ENCODE measurements around the gene GFPT2. TPM values are rescaled to one million over a fixed set of nuclear protein-coding genes. Genes with fewer than 3 reads are reported as not detected.

GFPT2 gene
- polyA plus RNA-seq, 10 donors = 7.0 to 12.2 (median 10.0) TPM

DNA sequence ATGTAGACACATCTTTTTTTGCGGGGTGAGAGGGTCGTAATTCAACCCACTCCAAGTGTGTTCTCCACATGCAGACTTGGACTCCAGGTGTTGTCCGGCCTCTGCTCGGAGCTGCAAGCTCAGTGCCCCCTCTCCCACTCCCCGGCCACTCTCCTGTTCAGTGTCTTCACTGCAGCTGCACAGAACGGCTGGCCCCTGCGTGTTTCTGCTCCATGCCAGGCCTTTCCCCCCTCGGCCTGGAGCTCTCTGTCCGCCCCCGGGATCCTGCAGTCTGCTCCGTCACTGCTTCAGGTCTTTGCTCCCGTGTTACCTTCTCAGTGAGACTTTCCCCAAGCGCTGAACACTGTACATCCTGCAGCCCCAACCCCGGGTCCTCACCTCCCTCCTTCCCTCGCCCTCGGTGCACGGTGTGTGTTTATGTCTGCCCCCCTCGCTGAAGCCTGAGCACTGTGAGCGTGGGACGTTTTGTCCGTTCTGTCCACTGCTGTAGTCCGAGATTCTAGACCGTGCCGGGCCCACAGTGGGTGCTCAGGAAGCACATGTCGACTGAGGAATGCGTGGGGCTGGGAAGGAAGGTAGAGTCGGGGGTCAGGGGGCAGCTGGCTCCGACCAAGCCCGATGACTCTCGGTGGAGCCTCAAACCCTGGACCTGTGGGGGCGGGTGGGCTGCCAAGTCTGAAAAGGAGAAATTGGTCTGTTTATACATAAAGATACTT is 26.4 kb upstream of the GFPT2 start:
- DNase-seq = no peak

DNA sequence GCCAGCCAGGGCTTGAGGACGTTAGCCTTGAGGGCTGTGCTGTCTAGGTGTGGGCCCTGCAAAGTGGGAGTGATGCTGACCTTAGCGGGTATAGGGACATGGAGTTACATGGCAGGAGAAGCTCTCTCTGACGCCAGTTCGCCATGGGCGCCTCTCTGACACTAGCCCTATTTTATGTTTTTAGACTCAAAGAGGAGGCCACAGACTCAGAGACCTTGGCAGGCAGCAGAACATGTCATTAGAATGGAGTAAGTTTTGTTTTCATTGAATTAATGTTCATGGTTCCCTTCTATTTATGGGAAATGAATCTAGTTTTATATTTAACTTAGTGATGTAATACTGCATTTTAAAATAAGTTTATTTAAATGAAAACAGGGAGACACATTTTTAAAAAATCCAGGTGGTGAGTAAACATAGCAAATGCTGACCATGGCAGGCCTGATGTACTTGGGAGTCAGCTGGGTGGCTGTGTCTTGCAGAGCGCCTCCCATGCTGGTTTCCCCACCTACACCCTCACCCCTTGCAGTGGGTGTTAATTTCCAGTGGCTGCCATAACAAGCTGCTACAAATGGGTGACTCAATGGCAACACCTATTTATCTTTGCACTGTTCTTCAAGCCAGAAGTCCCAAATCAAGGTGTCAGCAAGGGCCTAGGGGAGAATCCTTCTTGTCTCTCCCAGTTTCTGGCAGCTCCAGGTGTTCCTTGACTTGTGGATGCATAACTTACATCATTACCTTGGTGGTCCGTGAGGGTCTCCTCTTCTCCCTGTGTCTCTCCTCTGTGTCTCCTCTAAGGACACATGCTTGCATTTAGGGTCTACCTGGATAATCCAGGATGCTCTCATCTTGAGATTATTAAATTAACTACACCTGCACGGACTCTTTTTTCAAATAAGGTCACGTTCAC is 25.6 kb upstream of the GFPT2 start:
- DNase-seq = no peak

DNA sequence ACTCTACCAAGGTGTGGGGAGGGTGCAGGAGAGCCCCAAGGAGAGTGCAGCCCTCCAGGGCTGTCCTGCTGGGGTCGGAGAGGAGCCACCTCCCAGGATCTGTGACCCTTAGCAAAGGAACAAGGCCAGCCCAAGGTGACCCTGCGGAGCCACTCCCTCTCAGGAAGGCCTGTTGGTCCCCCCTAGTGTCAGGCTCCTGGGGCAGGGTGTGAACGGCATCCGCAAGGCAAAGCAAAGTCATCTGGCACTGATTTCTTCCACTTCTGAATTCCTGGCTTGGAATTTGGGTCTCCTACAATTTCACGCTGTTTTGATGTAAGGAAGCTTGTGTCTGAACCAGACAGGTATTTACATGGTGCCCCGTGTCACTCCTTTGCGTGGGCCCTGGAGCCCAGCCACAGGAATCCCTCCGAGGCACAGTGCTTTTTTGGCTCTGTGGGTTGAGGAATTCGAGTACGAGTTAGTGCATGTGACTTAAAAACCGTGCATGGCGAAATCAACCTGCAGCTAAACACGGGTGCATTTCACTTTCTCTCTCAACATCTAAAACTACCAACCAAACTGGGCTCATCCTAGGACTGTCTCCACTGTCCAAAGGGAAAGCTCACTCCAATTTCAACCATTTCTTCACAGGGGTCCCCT is 24.5 kb upstream of the GFPT2 start:
- DNase-seq = no peak

DNA sequence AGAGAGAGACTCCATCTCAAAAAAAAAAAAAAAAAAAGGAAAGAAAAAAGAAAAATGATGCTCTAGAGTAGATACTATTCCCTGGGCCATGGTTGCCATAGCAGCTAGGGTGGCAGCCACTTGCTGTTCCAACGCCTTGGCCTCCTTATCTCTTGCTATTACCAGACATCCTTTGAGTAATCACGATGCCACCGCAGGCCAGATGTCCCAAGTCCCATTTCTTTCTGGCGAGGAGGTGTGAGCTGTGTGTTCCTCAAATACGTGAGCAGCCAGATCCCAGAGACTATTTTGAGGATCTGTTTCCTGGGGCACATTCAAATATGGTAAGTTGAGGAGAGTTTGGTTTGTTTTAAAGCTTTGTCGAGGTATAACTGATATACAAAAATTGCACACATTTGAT is 23.4 kb upstream of the GFPT2 start:
- no peak for DNase-seq

DNA sequence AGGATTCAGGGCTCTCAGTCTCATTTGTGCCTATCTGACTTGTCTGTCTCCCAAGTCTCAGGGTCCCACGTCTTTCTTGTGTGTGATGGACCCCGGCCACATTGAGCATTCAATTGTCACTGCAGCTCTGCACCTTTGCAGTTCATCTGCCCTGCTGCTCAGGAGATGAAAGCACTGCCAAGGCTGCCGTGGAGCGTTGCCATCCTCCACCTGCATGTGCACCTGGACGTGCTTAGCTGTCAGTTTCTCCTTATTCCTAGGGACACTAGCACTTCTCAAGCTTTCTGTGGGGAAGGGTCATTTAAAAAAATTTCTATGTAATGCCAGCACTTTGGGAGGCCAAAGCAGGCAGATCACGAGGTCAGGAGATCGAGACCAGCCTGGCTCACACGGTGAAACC is 22.8 kb upstream of the GFPT2 start:
- DNase-seq = no peak

DNA sequence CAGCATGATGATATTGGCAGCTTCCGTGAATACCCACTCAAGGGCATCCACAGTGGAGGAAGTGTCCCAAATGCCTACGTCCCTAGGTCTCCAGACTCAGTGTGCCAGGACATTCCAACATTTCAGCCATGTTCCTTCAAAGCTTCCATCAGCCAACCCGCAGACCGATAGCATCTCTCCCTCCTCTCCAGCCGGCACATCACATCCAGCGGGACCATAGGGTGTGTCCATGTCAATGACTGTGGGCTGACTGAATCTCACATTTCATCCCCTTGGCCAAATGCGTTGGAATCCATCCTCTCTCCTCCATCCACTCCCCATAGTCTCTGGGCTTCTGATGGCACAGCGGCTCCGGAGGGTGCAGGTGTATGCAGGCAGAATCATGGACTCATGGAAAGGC is 22.2 kb upstream of the GFPT2 start:
- DNase-seq = no peak

DNA sequence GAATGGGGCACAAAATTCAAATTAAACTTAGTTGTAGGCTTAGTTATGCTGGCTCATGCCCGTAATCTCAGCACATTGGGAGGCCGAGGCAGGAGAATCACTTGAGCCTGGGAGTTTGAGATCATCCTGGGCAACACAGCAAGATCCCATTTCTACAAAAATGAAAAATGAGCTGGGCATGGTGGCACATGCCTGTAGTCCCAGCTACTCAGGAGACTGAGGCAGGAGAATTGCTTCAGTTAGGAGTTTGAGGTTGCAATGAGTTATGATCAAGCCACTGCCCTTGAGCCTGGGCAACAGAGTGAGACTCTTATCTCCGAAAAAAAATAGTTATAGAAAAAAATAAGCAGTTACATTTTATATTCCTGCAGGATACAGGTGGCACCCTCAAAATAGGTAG is 20.7 kb upstream of the GFPT2 start:
- no peak for DNase-seq

DNA sequence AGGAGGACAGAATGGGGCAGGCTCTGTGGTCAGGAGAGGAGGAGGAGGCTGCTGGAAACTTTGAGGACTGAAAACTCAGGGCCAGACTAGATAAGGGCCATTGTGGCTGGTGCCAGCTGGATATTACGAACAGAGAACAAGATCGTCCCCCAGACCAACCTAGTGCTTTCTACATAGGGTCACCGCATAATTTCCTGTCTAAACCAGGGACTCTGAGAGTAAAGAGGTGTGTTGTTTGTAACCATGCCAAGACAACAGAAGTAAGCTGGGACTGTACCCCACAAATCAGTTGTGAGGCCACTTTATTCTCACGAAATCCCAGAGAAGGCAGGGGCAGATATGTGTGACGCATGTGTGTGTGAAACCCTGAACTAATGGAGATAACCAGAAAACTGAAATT is 20.3 kb upstream of the GFPT2 start:
- no peak for DNase-seq

DNA sequence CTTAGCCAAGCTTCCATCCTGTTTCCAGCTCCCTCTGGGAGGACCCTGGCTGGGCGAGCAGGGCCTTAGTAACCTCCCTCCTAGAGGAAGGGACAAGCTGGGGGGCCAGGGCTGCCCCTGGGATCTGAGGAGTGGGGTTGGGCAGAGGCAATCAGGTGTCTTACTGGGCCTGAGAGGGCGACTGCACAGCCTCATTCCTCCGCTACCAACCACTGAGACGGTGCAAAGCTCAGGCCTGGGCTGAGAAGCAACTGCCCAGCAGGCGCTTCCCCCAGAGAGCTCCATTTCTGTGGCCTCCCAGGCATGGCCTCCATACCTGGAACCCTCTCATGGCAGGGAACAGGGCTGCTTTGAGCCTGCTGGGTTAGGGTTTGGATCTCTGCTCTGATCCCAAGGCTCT is 18.8 kb upstream of the GFPT2 start:
- DNase-seq = no peak

DNA sequence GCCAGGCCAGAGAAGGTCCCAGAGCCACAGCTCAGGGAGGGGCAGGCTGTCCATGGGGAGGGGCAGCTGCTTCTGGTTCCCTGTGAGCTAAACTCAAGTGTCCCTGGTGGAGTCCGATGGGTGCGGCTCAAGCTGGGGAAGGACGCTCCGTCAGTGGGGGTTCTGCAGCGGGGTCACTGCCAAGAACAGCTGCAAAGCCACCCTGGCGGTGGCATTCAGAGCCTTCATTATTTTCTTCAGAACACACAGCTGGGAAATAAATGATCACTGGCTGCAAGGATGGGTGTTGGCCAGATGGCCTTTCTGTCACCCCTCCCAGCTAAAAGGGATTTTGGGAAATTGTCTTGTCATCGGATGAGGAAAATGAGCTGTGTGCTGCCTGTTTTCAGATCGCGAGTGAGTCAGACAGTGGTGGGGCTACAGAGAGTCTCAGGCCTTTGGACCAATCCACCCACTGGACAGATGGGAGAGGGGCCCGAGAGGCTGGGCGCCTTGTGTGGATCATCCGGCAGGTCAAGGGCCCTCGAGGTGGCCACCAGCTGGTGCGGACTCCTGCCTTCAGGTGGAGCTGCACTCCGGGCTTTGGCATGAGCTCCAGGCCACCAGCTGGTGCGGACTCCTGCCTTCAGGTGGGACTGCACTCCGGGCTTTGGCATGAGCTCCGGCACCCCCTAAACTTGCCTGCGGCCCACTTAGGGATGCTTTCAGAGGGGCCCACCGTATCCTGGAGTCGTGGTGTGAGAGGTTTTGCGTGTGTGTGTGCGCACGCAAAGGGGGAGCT is 17.9 kb upstream of the GFPT2 start:
- DNase-seq = peak in 2 of 3 donors; percentile 58 to 76

DNA sequence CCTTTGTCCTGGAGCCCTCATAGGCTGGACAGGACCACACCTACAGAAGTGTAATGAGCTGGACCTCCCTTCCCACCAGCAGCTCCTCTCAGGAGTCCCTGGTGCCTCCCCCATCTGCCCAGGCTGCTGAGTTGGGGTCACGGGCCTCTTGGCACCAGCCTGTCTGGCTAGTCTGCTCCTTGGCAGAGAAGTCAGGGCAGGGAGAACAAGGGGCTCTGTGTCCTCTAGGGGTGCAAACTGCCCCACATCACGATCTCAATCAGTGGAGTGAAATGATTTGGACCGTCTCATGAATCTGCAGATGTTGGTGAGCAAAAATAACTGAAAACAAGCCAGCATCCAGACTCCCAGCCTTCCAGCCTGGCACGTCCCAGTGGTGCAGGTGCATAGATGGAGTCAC is 14.9 kb upstream of the GFPT2 start:
- peak in 1 of 3 donors; percentile 3 for DNase-seq

DNA sequence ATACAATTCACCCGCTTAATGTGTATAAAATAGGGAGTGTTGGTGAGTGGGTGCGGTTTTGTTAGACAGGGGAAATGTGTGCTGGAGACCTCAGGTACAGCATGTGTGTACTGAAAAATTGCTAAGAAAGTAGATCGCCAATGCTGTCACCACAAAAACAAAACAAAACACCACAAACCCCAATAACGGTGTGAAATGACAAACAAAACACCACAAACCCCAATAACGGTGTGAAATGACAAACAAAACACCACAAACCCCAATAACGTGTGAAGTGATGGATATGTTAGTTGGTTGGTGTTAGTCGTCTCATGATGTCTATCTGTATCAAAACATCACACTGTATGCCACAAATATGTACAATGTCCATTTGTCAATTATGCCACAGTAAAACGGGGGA is 14.2 kb upstream of the GFPT2 start:
- DNase-seq = no peak

DNA sequence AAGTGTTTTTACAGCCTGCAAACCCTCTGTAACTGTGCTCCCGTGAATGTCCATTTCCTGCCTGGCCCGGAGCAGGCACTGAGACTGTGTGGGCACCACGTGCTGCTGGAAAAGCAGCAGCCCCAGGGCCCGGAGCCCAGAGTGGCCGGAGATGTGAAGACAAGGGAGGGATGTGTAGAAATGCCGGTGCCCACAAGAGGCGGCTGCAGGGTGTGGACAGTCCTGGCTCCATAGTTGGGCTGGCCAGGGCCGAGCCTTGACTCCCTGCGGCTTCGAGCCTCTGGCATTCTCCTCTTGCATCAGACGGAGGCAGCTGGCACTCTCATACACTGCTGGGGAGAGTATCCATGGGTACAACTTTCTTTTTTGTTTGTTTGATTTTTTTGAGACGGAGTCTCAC is 13.2 kb upstream of the GFPT2 start:
- peak in 2 of 3 donors; percentile 22 to 34 for DNase-seq

DNA sequence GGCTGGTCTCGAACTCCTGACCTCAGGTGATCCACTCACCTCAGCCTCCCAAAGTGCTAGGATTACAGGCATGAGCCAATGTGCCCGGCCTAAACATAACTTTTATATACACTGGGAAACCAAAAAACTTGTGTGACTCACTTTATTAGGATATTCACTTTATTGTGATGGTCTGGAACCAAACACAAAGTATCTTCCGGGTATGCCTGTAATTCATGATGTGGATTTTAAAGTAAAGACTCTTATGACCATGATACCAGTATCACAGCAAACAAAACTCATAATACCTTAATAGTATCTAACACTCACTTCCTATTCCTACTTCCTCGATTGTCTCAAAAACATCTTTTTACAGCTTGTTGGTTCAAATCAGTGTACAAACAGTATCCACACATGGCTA is 12.7 kb upstream of the GFPT2 start:
- DNase-seq = no peak

DNA sequence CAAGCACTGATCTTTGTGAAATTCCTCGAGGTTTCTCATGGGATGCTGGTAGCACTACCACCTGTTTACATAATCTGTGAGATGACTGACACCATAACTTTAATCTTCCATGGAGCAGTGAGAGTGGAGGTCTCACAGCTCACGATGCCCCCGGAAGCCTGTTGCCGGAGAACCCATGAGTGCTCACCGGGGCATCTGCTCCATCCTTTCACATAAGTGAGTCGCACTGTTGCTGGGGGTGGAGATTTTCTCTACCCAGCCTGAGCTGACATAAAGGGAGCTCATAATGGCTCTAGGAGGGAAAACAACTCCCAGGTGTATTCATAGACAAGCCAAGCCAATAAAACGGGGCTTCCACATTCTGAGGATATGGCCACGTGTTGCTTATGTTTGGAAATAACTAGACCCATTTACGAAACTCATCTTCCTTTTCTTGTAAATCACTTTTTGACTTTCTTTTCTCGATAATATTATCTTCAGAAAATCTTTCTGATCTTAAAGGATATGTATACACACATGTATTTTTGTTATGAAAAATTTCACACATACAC is 11.2 kb upstream of the GFPT2 start:
- no peak for DNase-seq

DNA sequence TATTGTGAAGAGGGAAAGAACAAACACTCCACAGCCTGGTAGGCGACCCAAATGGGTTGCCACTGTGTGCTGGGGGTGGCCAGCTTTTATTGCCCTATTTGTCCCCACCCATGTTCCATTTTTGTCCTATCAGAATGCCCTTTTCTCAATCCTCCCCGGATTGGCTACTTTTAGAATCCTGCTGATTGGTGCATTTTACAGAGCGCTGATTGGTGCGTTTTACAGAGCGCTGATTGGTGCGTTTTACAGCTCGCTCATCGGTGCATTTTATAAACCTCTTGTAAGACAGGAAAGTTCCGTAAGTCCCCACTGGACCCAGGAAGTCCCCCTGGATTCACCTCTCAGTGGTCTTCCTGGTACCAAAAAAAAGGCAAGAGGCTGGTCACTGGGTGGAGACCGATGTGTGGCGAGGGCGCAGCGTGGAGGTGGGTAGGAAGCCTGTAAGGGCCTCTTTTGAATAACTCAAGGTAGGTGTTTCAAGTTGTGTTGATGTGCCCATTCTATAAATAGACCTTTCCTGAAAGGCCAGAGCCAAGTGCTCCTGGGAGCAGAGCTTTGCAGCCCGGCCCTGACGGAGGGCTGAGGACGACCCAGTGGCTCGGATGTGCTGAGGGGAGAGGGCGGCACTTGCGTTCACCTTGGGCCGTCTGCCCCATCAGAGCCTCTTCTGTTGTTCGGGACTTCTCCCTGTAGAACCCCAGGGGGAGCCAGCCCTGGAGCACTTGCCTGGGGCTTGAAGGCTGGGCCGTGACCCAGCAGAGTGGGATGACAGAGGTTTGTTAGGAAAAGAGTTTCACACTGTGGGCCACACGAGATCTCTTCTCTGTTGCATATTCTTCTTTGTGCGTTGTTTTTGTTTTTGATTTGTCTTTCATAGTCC is 7.2 kb upstream of the GFPT2 start:
- DNase-seq = no peak

DNA sequence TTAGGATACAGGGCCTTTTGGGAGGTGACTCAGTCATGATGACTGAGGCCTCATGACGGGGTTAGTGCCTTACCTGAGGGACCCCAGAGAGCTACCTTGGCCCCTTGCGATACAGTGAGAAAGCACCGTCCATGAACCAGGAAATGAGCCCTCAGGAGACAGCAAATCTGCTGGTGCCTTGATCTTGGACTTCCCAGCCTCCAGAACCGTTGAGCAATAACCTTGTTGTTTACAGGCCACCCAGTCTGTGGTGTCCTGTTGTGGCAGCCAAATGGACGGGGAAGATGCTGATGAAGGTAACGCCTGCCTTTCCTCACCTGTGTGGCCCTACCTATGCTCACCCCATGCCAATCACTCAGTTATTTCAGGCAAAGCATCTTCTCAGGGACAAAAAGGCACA is 5.6 kb upstream of the GFPT2 start:
- no peak for DNase-seq

DNA sequence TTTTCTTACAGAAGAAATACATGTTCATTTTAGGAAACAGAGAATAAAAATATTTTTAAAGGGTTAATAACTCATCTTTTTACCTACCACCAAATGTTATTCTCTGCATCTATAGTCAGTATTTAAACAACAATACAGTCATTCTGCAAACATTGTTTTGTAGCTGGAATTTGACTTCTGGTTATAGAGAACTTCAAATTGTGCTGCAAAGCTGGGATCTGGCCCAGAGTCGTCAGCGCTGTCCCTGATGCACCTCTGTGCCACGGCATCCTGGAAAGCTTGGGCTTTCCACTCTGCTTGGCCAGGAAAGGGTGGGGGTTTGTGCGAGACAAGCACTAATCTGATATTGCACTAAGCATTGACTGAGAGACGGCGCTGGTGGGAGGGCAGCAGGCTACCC is 5.0 kb upstream of the GFPT2 start:
- DNase-seq = no peak

DNA sequence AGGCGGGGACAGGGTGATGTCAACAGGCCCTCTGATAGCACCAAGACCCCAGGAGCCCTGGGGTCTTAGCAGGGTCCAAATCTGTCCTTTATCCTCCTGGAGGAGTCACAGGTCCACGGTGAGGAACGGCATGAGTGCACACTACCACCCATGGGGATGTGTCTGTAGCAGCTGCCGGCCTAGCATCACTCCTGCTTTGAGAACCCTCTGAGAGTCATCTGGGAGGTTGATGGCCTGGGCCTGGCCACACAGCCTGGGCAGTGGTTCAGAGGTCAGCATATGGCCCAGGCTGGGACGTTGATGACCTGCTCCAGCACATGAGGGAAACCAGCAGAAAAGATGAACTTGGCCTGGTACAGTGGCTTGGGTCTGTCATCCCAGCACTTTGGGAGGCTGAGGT is 1.8 kb upstream of the GFPT2 start:
- no peak for DNase-seq

DNA sequence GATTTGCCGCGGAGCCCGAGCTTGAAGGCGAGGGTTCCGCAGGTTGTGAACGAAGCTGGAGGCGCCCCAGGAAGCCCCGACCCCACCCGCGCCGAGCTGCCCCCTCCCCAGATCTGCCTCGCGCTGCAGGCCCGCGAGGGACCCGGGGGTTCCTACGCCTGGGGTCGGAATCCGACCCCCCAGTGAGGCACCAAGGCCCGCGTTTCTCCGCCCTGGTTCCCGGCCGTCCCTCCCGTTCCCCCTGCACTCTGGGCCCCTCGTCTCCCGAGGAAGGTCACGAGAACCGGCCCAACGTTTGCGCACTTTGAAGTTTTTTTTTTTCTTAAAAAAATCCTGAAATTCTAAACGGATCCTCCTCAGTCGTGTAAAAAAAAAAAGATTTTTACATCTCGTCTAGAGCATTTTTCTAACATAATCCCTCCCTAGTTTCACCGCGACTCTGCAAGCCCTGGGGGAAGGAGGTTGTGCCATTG is 880 bp upstream of the GFPT2 start:
- DNase-seq = peak in 1 of 3 donors; percentile 56

Data from muscle of back (tissue), 11 donors.